IPS DF 19.7 (cell line): ENCODE data around the gene DIS3L2.
"Not testable (repeated sequence)": the region's sequence is repeated elsewhere in the genome, so short reads cannot be mapped to it uniquely, and the experiment has no call there.

Experiments
- DNase-seq: peaks from one replicate; pipeline ENCODE4 v3.0.0-alpha.2; 2013; ENCODE audit warnings: low read depth, low spot score

DIS3L2 gene

DNA sequence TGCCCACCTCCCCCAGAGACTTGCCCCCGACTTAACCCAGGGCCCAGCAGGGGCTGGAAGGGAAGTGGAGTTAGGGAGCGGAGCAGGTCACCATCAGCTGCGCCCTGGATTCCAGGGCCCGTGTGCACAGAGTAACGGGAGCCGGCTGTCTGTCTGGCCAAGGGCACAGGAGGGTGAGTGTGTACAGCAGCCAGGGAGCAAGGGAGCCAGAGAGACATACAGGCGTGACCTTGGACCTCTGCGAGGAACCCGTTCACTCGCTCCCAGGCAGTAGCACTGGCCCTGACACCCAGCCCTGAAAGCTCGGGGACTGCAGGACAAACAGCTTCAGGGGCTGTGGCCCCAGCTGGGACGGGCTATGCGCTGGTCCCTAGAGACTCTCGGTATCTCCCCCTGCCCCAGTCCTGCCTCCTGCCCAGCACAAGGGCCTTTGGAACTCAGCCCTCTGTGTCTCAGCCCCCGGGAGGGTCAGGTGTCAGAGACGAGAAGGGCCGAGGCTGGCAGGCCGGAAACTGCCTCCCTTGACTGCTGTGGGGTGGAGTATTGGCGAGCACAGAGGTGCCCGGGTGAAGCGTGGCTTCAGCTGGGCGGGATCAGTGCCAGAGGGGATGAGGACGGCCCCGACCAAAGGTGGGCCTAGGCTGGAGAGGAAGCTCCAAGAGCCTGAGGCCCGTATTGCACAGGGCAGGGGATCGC is 370.9 kb downstream of the DIS3L2 start:
- not testable (repeated sequence) for DNase-seq

DNA sequence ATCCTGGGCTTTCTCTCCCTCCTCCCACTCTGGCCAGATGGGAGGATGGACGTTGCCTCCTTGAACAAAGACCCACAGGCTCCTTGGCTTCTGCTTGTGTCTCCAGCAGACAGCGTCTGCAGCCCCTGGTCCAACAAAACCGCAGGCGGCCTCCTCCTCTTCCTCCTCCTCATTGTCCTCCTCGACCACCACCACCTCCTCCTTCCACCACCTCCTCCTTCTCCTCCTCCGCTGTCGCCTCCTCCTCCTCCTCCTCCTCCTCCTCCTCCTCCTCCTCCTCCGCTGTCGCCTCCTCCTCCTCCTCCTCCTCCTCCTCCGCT is 371.4 kb downstream of the DIS3L2 start:
- DNase-seq = no peak

DNA sequence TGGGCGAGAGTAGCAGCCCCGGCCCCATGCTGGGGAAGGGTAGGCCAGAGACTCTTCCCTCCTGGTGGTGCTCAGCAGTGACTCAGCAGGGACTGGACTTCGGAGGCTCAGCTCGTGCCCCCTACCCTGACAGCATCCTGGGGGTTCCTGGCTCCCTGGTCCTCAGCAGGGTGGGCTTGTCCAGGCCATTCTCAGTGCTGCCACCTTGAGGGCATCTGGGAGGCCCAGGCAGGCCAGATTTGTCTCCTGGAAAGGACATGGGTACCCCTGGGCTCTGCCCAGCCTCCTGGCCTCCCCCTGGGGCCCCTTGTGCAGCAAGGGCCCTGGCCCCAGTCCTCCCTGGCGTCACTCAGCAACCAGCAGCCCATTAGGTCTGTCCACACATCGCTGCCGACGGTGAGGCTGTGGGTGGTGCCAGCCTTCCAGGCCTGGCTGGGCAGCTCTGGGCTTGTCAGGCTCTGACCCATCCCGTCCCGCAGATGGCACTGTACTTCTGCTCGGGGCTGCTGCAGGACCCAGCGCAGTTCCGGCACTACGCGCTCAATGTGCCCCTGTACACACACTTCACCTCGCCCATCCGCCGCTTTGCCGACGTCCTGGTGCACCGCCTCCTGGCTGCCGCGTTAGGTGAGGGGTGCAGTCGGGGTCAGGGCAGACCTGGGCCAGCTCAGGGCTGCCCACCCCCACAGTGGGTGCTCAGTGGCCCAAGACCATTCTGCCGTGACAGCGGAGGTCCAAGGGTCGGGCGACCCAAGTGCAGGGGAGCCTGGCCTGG is 372.0 kb downstream of the DIS3L2 start:
- no peak for DNase-seq

GRCh38 chr2:232334136-232334884 is 372.8 kb downstream of the DIS3L2 start:
- DNase-seq = not testable (repeated sequence)

DNA sequence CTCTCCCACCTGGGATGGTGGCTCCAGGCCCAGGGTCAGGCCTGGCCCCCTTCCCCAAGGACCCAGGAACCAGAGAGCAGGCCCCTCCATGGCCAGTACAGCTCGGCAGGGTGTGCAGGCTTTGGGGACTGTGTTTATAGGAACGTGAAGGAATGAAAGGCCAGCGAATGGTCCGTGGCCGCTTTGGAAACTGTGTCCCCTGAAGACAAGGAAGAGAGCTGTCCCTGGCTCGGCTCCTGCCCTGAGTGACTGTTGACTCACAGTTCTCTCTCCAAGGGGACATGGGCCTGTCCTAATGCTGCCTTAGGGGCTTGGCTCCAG is 373.3 kb downstream of the DIS3L2 start:
- DNase-seq = not testable (repeated sequence)

DNA sequence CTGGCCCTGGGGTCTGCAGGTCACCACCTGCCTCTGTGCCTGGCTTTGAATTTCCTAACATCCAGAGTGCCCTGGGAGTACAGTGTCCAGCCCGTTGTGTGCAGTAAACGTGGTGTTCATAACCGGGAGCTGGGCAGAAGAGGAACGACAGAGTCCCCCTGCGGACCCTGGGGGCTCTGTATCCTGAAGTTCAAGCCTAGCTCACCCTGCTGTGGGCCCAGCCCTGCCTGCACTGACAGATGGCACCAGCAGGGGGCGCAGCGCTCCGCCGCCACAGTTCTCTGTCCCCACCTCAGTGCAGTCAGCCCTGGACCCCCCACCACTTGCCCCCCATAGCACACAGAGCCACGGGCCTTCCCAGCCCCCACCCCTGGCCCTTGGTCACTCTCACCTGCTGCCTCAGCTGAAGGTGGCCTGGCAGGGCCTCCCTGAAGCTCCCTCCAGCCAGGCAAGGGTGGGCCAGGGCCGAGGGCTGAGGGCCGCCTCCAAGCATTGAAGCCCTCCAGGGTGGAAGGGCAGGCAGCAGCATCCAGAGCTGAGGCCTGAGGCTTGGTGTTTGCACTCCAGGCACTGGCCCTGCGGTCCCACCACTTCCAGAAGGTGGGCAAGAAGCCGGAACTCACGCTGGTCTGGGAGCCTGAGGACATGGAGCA is 373.8 kb downstream of the DIS3L2 start:
- DNase-seq = not testable (repeated sequence)

- no peak for DNase-seq
Observed at GRCh38 chr2:232335859-232336215, 374.3 kb downstream of the DIS3L2 start.

GRCh38 chr2:232336241-232336736 is 374.8 kb downstream of the DIS3L2 start:
- DNase-seq = no peak

DNA sequence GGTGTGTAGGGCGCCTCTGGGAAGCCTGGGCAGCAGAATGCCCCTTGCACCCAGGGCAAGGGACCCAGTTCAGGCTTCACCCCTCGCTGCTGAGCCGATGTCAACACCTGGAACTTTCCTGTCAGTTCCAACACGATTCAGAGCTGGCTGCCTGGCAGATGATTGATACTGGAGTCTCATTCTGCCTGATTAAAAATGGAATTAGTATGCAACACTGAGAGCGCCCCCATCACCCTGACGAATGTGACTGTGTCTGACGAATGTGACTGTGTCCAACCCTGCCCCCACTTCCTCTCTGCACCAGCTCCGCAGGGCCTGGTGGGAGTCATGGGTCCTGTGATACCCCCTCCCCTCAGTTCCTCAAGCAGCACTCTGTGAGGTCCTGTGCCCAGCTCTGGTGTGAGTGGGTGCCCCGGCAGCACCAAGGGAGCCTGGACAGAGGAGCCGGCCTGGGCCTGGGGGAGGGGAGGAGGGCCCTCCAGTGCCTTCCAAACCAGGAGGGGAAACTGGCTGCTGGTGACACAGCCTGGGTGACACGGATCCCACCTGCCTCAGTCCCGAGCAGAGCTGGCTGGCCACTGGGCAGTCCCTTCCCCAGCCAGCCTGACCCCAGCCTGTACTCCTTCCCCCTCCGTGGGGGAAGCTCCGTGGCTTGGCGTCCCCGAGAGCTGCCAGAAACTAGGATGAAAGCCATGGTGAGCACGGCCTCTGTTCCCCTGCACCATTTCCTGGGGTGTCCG is 375.6 kb downstream of the DIS3L2 start:
- DNase-seq = no peak

DNA sequence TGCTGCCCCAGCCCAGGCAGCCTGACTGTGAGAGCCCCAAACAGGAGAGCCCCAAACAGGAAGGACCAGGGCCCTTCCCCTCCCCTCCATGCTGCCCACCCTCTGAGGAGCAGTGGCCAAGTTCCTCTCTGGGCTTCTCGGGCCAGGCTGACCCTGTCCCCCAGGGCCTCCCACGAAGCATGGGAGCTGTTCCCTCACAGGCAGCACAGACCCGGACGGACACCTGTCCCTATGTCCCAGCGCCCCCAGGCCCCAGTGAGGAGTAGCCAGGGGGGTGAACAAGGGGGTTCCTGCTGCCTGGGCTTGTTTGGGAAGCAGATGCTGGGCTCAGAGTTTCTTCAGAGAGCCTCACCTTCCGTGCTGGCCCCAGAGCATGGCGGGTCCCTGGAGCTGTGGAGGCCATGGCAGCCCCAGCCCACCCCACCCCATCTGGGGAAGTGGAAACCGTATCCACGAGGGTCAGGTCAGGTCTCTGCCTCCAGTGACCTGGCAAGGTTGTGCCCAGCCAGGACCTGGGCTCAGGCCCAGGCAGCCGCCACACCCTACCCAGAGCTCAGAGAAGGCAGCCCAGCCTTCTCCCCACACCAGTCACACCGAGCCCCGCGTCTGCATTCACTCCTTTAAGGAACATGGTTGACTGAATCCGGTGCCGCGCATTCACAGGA is 376.7 kb downstream of the DIS3L2 start:
- not testable (repeated sequence) for DNase-seq

GRCh38 chr2:232338759-232339106 is 377.2 kb downstream of the DIS3L2 start:
- DNase-seq = no peak

- DNase-seq = no peak
Observed at GRCh38 chr2:232339121-232340081, 377.9 kb downstream of the DIS3L2 start.

DNA sequence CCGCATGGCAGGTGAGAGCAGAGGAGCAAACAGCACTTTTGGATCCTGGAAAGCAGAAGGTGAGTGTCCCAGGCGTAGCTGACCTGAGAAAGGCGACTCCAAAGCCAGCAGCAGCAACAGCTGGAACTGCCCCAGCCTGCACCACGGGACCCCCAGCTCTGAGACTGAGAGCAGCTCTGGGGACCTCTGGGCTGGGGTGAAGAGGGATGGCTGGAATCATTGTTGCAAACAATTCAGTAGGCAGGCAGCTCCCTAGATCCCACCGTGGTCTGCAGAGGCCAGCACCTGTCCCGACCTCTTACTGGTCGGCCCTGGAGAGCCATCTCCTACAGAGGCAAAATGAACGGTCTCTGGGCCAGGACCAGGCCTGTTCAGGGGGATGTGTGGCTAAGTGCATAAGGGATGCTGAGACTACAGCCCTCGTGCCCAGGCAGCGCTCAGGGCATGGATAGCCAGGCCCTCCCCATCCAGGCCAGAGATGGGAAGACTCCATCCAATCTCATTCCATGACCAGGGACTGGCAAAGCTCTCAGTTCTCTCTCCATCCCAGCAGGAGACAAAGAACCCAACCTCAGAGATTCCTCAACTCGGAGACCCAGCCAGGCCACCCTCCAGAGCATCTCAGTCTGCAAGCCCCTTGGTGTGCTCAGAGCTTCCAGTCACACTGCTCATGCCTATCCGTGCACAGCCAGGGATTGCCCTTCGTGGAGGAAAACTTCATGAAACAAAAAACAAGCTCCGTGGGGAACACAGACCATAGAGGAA is 378.8 kb downstream of the DIS3L2 start:
- DNase-seq = no peak

DNA sequence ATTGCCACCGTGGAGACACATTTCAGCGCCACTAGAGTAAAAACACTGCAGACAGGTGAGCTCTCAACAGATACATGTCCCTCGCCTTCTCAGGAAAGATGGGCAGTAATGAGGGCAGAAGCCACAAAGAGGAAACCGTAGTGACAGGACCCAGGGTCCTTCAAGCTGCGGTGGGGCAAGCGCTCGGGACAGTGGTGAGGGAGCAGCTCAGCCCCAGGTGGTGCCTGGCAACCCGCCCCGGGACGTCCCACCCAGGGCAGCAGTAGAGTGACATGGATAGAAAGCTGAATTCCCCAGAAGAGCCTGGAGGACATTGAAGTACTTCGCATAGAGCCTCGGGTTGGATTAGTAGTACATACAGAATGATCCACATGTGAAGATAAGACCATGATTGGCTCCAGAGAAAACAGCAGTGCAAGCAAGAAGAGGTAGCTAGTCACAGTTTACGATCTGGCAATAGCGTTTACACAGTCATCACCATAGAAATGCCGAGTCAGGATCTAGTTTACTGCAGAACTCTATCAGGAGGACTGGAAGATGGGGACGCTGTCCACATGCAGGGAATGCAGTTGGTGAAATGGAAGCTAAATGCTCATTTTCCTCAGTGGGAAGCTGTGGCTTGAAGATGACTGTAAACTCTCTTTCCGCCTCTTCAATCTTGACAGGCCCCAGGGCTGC is 379.7 kb downstream of the DIS3L2 start:
- DNase-seq = no peak

DNA sequence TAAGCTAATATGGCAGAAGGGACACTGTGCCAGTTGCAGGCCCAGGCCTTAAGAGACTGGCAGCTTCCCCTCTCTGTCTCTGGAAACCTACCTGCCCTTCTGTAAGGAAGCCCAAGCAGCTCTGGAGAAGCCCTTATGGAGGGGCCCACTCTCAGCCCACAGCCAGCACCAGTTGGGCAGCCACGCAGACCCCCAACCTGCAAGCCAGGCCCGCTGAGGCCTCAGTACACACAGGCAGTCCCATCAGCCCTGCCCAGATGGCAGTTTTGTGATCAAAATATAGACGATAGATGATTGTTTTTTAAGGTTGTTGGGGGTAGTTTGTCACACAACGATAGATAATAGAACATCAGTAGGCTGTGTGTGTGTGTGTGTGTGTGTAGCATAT is 380.2 kb downstream of the DIS3L2 start:
- DNase-seq = no peak

DNA sequence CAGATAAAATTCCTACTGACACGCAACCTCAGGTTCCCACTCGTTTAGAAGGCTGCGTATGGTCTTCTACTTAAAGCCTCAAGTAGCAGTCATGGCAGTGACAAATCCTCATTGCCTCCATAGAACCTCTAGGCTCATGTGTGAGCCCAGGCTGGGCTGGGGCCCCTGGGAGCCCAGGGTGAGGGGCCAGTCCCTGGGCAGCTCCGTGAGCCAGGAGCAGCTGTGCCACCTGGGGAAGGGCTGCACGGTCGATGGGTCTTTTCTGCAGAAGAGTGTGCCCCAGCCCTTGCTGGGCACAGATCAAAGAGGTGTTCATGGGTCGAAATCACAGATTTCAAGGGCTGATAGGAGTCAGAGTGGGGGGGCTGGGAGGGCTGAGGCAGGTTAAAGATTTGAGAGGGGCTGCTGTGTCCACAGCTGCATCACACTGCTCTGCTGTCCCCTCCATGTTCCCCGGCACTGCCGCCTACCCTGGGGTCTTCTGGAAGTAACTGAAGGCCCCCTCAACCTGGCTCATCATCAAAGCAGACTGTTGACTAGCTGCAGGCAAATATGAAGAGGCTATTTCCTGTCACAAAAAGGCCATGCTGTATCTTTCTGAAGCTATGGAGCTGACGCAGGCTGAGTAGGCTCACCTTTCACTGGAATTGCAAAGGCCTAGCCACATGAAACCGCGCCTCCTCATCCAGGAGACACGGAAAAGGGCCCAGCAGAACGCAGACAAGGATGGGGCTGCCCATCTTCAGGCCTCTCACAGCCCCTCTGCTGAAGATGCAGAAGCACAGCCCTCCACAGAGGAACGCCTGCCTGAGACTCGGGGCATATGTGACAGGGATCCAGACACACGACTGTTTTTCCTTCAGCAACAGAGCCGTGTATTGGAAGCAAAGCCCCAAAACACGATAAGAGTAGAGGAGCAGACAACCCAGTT is 381.4 kb downstream of the DIS3L2 start:
- no peak for DNase-seq

GRCh38 chr2:232343821-232344220 is 382.3 kb downstream of the DIS3L2 start:
- no peak for DNase-seq
